Loucy (cell line): Measurements from ENCODE around the gene HOXA13.

Source experiments
- H2AFZ ChIP-seq: fragments of 200-600 bp; sonication (generic); 2 replicates; pipeline ENCODE4 v1.6.0; 2016; ENCODE audit warnings: antibody characterized with exemption, mild to moderate bottlenecking, low read length, moderate library complexity
- H3F3A ChIP-seq: fragments of 200-600 bp; 2 replicates; pipeline ENCODE4 v1.6.0; 2016; ENCODE audit warnings: antibody characterized with exemption, low read depth, mild to moderate bottlenecking
- H3K27me3 ChIP-seq: fragments of 200-600 bp; sonication (generic); 2 replicates; pipeline ENCODE4 v1.6.1; 2014; ENCODE audit warnings: low read length, mild to moderate bottlenecking; ENCODE audit not compliant: insufficient read depth, poor library complexity, severe bottlenecking
- H3K36me3 ChIP-seq: fragments of 200-600 bp; sonication (generic); 2 replicates; pipeline ENCODE4 v1.6.1; 2016; ENCODE audit warnings: low read length; ENCODE audit not compliant: insufficient read depth
- H3K4me1 ChIP-seq: fragments of 200-600 bp; sonication (generic); 2 replicates; pipeline ENCODE4 v1.5.1; 2014; ENCODE audit warnings: low read length, mild to moderate bottlenecking; ENCODE audit not compliant: insufficient read depth, poor library complexity, severe bottlenecking
- H3K4me2 ChIP-seq: fragments of 200-600 bp; sonication (generic); 2 replicates; pipeline ENCODE4 v1.6.0; 2014; ENCODE audit warnings: antibody characterized with exemption, low read length, low read depth, mild to moderate bottlenecking; ENCODE audit not compliant: poor library complexity, severe bottlenecking
- H3K4me3 ChIP-seq: fragments of 200-600 bp; sonication (generic); 2 replicates; pipeline ENCODE4 v1.5.1; 2014; ENCODE audit warnings: low read length, mild to moderate bottlenecking, mixed read lengths; ENCODE audit not compliant: poor library complexity, severe bottlenecking
- H3K79me2 ChIP-seq: fragments of 200-600 bp; sonication (generic); 2 replicates; pipeline ENCODE4 v1.6.1; 2014; ENCODE audit warnings: low read length; ENCODE audit not compliant: insufficient read depth
- H3K9ac ChIP-seq: fragments of 200-600 bp; sonication (generic); 2 replicates; pipeline ENCODE4 v1.6.0; 2014; ENCODE audit warnings: mild to moderate bottlenecking, low read depth, low read length, moderate library complexity; ENCODE audit not compliant: poor library complexity, severe bottlenecking
- H3K9me2 ChIP-seq: fragments of 200-600 bp; sonication (generic); replicated peaks from 2 replicates; pipeline ENCODE4 v1.6.1; 2016; ENCODE audit warnings: low read depth, low read length, mixed read lengths
- H3K9me3 ChIP-seq: fragments of 200-600 bp; sonication (generic); 2 replicates; pipeline ENCODE4 v1.6.1; 2014; ENCODE audit warnings: mild to moderate bottlenecking, antibody characterized with exemption, low read length, low read depth; ENCODE audit not compliant: insufficient read depth
- H4K20me1 ChIP-seq: fragments of 200-600 bp; sonication (generic); 2 replicates; pipeline ENCODE4 v1.6.0; 2014; ENCODE audit warnings: antibody characterized with exemption, low read length, mild to moderate bottlenecking; ENCODE audit not compliant: insufficient read depth, poor library complexity, severe bottlenecking
- EZH2phosphoT487 ChIP-seq: fragments of 200-600 bp; IDR thresholded peaks from 2 replicates; pipeline ENCODE4 v1.6.1; 2018; ENCODE audit warnings: antibody characterized with exemption, mild to moderate bottlenecking, moderate library complexity, borderline replicate concordance
- TF ChIP-seq, protein P1 (sequence below): fragments of 200-600 bp; sonication (generic); conservative IDR thresholded peaks from 2 replicates; pipeline ENCODE4 v1.5.1; 2014; ENCODE audit warnings: mild to moderate bottlenecking, antibody characterized with exemption, low read length

Gene HOXA13

DNA sequence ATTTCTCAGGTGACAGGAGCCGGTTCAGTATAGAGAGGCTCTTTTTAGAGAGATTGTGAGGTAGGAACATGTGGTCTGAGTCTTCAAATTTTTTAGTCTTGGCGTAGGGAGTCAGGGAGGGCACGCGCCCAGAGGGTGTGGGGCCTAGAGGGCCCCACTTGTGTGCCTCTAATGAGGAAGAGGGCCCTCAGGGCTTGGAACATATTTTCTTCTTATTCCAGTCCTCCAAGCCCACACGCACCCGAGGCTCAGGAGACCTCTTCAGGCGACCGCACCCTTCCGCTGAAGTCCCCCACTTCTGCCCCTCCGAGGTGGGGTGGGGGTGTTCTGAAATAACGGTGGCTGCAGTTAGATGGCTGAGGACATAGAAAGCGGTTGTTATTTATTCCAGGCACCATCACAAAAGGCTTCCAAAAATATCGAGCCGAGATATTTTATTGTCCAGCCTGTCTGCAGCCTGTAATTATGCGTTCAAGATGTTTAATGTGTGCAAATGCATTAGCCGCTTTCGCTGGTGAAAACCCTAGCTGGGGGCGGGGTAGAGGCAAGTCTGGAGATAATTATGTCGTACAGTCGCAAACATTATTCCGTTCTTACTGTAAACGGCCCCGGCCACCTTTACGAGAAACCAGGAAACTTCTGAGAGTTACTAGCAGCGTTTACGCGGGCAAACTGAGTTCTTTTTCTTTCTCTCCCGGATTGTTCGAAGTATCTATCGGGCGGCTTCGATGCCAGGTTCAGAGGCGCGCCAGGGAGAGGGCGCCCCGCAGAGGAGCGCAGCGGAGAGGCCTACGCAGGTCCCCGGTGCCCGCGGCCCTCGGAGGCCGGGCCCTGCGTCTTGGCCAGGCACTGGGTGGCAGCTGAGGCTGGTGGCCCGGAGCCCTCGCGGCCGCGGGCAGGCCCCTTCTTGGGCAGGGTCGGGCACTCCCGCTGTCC lies 12.9 kb upstream of the HOXA13 start:
- H3K9ac ChIP-seq = no peak overlapping the region
- H3K4me1 ChIP-seq = no peaks in the 10 kb centered on the region
- no peaks in the 10 kb centered on the region for H3K79me2 ChIP-seq
- H3K4me2 ChIP-seq = no peak overlapping the region
- TF ChIP-seq, protein P1, sequence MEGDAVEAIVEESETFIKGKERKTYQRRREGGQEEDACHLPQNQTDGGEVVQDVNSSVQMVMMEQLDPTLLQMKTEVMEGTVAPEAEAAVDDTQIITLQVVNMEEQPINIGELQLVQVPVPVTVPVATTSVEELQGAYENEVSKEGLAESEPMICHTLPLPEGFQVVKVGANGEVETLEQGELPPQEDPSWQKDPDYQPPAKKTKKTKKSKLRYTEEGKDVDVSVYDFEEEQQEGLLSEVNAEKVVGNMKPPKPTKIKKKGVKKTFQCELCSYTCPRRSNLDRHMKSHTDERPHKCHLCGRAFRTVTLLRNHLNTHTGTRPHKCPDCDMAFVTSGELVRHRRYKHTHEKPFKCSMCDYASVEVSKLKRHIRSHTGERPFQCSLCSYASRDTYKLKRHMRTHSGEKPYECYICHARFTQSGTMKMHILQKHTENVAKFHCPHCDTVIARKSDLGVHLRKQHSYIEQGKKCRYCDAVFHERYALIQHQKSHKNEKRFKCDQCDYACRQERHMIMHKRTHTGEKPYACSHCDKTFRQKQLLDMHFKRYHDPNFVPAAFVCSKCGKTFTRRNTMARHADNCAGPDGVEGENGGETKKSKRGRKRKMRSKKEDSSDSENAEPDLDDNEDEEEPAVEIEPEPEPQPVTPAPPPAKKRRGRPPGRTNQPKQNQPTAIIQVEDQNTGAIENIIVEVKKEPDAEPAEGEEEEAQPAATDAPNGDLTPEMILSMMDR = no peak
- no peak for TF ChIP-seq EZH2phosphoT487
- no peaks in the 10 kb centered on the region for H3K9me2 ChIP-seq
- no peaks in the 10 kb centered on the region for H3K36me3 ChIP-seq
- H3K27me3 ChIP-seq = no peaks in the 10 kb centered on the region
- no peaks in the 10 kb centered on the region for H3K9me3 ChIP-seq
- no peaks in the 10 kb centered on the region for H4K20me1 ChIP-seq
- no peaks in the 10 kb centered on the region for H3F3A ChIP-seq
- H3K4me3 ChIP-seq = no peak overlapping the region
- H2AFZ ChIP-seq = no peak overlapping the region

DNA sequence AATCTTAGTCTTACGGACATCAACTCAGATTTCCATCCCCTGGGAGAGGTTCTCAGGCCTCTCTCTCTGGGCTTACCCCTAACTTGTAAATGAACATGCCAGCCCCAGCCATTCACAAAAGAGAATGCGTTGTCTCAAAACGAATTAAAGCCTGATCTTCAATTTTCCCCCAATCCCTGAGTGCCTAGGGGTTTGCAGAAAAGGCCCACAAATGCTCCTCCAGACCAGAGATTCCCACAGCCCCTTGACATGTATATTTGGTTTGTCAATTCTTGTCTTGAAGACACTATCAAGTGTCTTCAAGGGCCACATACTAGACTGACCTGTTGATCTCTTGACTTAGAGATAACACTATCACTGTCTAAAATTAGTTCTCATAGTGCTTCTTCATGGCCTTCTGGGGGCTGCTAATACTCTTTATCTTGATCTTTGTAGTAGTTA lies 11.9 kb upstream of the HOXA13 start:
- H3K9ac ChIP-seq = no peak overlapping the region
- H3K4me2 ChIP-seq = no peak overlapping the region
- no peak overlapping the region for H2AFZ ChIP-seq
- TF ChIP-seq, protein P1 = no peak
- no peak for TF ChIP-seq EZH2phosphoT487
- H3K36me3 ChIP-seq = no peaks in the 10 kb centered on the region
- H3K79me2 ChIP-seq = no peaks in the 10 kb centered on the region
- no peaks in the 10 kb centered on the region for H4K20me1 ChIP-seq
- no peaks in the 10 kb centered on the region for H3K4me1 ChIP-seq
- no peaks in the 10 kb centered on the region for H3K27me3 ChIP-seq
- H3K4me3 ChIP-seq = no peak overlapping the region
- H3K9me3 ChIP-seq = no peaks in the 10 kb centered on the region
- no peaks in the 10 kb centered on the region for H3K9me2 ChIP-seq
- H3F3A ChIP-seq = no peaks in the 10 kb centered on the region

DNA sequence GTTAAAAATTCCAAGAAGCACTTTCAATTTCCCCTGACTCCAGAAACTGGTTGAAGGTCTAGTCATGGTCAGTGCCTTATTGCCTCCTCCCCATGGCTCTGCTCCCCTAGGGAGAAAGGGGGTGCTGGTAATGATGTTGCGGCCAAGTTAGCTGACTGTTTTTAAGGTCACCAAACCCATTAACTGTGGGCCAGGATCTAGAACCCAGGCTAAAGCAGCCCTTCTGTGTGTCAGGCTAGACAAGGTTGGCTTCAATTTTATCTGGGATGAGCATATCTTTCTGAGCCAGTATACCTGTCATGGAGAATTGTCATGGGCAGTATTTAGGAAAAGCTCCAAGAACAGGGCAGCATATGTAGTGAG lies 11.2 kb upstream of the HOXA13 start:
- Histone ChIP-seq H3K4me1 (no peaks in the 10 kb centered on the region), H3K36me3 (no peaks in the 10 kb centered on the region), H2AFZ (no peak overlapping the region), H4K20me1 (no peaks in the 10 kb centered on the region), H3F3A (no peaks in the 10 kb centered on the region), H3K79me2 (no peaks in the 10 kb centered on the region), H3K27me3 (no peaks in the 10 kb centered on the region), H3K4me3 (no peak overlapping the region), H3K9me2 (no peaks in the 10 kb centered on the region), H3K9me3 (no peaks in the 10 kb centered on the region), H3K4me2 (no peak overlapping the region), H3K9ac (no peak overlapping the region)
- TF ChIP-seq, protein P1 = no peak
- no peak for TF ChIP-seq EZH2phosphoT487
